Putamen (tissue), 1 donor: ENCODE measurements around the gene R3HDML.
A peak's percentile ranks its signal among the peaks of the same experiment; 100 is the strongest.

Source experiments
- DNase-seq: peaks from one replicate; pipeline ENCODE4 v3.0.0-alpha.2; 2016; ENCODE audit warnings: low spot score

Gene R3HDML

GRCh38 chr20:44364068-44364467, 27.2 kb downstream of the R3HDML start:
- no peak for DNase-seq

GRCh38 chr20:44364780-44365179, 27.9 kb downstream of the R3HDML start:
- DNase-seq = no peak

GRCh38 chr20:44367746-44368145, 30.9 kb downstream of the R3HDML start:
- no peak for DNase-seq

GRCh38 chr20:44370639-44371218, 33.9 kb downstream of the R3HDML start:
- DNase-seq = no peak

DNA sequence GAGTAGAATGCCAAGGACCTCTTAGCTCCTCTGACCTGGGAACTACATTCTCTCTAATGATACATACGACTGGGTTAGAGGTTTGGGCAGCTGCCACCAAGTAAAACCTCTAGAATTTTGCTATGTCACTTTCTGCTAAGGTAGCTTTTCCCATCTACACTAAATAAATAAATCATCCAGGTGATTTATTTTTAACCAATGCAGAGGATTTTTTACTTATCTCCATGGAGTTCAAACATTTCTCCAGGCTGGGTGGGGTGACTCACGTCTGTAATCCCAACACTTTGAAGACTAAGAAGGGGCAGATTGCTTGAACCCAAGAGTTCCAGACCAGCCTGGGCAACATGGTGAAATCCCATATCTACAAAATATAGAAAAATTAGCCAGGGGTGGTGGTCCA, 45.8 kb downstream of the R3HDML start:
- DNase-seq = no peak

DNA sequence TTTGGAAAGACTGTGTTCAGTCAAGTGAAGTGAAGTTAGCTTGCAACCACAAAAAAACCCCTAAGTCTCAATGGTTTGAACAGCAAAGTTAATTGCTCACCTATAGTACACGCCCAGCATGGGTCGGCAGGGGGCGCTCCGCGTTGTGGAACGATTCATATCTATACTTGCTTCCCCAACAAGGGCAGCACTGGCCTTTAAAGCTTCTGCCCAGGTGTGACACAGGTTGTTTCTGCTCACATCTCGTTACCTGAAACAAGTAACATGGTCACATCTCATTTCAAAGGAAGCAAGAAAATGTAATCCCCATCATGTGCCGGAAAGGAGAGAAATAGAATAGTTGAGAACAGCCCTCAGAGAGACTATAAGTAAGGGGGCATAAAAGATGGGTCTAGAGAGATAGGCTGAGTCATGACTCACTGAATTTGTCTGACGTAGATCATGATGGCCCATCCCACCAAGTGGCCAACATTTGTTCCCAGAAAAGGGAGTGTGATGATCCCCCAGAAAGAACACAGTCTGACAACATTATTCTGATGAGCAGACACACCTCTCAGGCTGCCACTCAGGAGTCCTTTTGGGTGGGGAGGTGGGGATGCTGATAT, 47.7 kb downstream of the R3HDML start:
- peak; percentile 12 for DNase-seq

DNA sequence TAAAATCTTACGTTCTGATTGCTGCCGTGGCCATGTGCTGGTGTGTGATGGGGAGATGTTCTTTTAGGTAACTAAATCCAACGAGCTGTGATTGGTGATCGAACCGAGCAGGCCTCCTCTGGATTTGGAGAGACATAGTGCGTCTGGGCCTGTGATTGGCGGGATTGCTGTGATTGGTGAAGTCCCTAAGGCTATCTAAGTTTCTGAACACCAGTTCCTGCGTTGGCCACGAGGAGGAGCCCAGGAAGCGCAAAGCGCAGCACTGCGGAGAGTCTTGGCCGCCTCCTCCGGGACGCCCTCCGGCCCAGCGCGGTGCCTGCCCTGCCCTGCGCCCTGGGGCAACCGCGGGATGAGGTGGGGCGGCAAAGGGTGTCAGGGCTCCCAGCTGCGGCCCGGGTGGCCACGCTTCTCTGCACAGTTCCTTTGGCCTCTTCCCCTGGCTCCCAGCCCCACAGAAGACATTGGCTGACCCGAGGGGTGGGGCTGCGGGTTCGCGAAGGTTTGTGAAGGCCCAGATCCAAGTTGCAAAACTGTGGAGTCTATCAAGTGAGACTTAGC, 51.7 kb downstream of the R3HDML start:
- DNase-seq = no peak

- no peak for DNase-seq
These were observed 53.0 kb downstream of the R3HDML start for GRCh38 chr20:44389871-44390270.

- no peak for DNase-seq
These were observed 53.4 kb downstream of the R3HDML start for GRCh38 chr20:44390280-44390679.

GRCh38 chr20:44392088-44392775, 55.4 kb downstream of the R3HDML start:
- no peak for DNase-seq

DNA sequence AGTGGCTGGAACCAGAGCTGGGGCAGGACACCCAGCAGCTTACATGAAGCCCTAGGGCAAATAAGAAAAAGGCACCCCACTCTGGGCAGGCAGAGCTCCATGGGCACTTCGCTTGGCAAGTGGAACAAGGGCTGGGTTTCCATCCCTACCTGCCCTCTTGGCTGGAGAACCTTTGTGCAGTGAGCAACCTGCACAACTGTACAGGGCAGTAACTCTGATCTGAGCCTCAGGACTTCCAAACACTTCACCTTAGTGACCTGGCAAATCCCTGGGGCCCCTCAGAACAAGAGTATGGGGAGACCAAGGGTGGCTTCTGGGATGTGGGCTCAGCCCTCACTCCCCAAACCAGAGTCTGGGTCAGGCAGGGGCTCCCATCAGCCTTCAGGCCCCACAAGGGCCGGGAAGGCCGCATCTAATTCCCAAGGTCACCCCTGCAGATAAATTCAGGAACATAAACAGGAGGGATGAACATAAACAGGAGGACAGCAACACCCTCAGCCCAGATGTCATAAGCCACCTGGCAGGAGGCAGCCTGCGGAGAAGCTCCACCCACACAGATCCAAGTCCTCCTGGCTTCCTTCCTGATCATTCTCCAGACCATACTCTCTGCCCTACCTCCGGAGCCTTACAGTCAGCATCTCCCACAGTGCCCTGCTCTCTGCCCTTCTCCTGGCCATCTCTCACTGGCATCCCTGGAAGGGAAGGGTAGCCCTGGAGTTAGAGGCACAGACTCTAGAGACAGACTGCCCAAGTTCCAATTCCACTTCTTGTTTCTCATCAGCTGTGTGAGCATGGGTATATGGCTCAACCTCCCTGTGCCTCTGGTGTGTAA, 56.1 kb downstream of the R3HDML start:
- DNase-seq = no peak

- no peak for DNase-seq
These were observed 57.0 kb downstream of the R3HDML start for GRCh38 chr20:44393608-44394451.

- DNase-seq = no peak
These were observed 57.5 kb downstream of the R3HDML start for GRCh38 chr20:44394452-44394701.

DNA sequence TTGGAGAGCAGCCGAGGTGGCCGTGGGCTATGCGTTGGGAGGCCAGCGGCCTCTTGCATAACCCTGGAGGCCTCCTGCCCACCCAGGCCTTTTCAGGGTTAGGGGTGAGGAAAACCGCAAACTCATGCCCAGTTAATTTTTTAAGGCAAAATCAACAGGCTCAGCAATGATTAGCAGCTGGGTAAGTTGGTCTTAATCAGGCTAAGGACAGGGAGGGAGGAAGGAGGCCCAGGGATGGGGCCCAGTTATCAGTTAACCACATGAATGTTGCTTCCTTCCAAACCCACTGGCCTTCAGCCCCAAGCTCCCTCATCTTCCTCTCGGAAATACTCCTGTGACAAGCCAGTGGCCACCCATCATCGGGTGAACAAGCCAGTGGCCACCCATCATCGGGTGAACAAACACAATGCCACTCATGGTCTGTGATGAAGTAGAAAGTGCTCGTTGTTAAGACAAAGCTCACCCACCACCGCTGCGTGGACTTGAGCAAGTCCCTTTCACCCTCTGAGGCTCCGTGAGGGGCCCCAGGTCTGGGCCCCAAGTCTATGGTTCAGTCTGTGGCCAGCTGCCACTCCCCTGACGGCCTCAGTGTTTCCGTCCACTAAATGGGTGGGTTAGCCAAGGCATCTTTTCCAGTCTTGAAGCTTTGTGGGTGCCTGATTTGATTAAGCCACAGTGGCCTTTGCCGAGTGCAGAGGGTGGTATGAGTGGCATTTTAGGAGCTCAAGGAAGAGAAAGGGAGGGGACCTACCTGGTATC, 58.0 kb downstream of the R3HDML start:
- DNase-seq = no peak

GRCh38 chr20:44395461-44396340, 58.9 kb downstream of the R3HDML start:
- DNase-seq = no peak

DNA sequence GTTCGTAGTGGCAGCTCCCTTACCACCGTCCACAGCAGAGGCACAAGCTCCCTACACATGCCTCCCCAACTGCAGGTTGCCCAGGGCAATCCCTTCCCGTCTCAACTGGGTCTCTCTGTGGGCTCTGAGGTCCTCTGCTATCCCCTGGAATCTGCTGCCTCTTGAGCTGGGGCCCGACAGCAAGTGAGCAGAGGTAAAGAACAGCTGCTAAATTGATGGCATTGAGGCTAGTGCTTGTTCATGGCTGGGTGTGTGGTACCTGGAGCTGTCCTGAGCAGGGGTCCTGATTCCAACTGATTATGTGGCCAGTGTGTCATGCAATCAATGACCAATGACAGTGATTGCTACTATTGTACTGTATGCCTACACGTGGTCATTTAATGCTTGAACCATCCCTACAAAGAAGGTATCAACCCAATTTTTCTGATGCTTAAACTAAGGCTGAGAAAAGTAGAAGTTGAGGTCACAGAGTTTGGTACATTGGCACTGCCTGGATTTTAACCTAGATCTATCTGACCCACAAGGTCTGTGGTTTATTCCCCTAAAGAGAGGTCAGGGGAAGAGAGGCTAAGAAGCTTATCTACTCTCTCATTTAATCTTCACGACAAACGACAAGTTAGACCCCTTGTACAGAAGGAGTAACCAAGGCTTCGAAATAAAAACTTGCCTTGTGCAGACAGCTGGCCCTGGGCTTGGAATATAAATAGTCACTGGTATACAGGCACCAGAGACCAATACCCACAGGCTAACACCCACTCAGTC, 59.7 kb downstream of the R3HDML start:
- no peak for DNase-seq

- DNase-seq = no peak
These were observed 61.5 kb downstream of the R3HDML start for GRCh38 chr20:44398335-44398734.

DNA sequence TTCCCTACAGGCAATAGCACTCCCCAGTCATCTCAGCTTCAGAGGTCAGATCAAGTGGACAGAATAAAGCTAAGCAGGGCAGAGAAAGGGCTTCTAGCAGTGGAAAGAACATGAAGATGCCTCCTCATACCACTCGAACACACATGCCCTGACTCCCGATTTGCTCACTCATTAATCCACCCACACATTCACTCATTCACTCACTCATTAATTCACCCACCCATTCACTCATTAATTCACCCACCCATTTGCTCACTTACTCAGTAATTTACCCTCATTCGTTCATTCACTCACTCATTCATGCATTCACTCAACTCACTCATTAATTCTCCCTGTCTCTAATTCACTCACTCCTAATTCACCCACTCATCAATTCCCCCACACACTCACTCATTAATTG, 62.6 kb downstream of the R3HDML start:
- DNase-seq = no peak

DNA sequence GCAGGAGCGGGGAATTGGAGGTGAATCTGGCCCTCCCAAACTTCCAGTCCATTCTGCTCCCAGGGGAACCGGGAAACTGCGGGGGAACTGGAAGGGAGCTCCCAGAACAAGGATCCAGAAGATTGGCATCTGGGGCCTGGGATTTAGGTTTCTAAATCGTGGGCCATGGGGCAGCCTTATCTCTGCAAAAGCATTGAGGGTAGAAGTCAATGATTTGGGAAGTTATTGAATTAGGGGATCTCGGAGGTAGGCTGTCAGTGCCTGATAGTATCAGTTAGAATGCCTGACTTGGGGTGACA, 63.8 kb downstream of the R3HDML start:
- no peak for DNase-seq
